GM18870 (cell line): ENCODE results near the gene TEDC2.

Experiments
- ATAC-seq: cut with Tn5 transposase; IDR thresholded peaks from one replicate; pipeline ENCODE4 v1.9.1; 2021; ENCODE audit warnings: moderate library complexity; ENCODE audit not compliant: unreplicated experiment

Gene TEDC2

GRCh38 chr16:2511128-2511800 is 51.4 kb downstream of the TEDC2 start:
- no peak for ATAC-seq

DNA sequence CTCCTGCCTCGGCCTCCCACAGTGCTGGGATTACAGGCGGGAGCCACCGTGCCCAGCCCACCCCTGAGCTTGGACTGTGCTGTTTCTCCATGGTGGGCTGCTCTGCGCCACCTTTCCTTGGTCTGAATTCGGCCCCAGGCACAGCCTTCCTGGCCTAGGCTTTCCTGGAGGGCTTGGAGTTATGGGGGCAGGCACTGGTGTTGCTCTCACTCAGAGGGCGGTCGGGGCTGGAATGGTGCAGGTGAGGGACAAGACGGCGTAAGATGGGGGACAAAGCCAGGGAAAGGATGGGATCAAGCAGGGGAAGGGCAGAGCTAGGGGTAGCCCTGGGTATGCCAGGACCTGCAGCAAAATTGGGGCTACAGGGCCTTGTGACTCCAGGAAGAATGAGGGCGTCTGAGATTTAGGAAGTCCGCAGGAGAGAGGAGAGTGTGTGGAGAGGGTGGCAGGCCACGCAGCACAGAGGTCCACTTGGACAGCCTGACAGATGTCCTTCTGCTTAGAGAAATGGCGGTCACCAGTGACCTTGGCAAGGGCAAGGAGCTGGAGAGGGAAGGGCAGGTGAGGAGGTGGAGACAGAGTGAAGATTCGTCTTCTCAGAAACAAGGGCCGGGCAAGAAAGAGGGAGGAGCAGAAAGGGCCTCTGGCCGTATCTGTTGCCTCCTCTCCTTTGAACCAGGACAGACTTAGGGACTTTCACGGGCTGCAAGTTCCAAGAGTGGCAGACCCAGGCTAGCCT is 52.3 kb downstream of the TEDC2 start:
- no peak for ATAC-seq

DNA sequence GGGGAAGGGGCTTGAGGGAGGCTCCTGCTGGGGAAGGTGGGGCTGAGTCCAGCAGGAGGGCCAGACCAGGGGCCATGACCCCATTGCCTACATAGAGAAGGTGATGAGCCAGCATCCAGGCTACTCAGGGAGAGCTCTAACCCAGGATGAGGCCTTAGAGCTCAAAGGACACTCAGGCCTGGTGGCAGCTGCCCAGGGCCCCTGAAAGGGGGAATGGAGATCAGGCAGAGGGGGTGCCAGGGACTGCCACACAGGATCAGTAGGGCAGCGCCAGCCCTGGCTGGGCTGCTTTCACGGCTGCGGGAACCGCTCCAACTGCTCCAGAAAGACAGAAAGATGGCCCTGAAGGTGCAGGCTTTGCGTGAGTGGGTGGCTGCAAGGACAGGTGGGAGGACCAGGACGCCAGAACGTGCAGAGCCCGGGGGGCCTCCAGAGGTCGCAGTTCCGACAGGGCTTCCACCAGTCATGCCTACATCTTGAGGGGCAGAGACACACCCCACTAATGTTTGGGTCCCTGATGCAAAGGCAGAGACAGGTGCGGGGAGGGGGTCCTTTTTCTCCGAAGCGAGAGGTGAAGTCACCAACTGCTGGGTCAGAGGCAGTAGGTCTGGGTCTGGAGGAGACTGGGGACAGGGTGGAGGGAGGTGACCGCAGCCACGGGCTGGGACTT is 53.0 kb downstream of the TEDC2 start:
- no peak for ATAC-seq

DNA sequence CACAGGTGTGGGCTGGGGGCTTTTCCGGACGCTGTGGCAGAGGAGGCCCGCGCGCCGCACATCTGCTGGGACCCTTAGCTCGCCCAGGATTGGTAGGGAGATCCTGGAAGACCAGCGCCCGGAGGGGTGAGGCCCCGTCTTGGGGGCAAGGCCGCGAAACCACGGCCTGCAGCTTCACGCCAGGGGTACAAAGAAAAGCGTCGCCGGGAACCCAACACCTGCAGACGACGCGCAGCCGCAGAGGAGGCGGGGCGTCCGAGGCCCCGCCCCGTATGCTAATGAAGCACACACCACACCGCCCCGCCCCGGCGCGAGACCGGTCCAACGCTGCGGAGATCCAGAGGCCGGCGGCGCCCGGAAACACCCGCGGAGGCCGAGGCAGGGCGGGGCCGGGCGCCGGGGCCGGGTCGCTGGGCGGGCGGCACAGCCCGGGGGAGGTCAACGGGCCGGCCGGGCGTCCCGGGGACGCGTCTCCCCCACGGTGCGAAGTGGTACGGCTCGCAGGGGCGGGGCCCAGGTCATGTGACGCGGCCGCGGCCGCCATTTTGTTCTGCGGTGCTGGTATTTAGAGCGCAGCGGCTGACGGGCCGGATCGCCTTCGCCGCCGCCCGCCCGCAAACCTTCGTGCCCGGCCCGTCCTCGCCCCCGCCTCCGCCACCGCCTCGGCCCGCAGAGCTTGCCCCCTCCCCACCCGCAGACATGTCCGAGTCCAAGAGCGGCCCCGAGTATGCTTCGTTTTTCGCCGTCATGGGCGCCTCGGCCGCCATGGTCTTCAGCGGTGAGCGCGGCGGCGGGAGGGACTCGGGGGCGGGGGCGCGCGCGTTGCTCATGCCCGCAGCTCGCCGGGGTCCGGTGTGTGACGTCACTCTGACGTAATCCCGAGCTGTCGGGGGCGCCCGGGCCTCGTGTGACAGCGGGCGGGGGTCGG is 53.8 kb downstream of the TEDC2 start, which contains the start of gene ATP6V0C:
TSS of gene ATP6V0C (plus strand) at position 548 of the 928 bp plus-strand sequence. CDS start at position 700, 152 bp downstream.
- ATAC-seq = peak; percentile 40
